A673 (cell line): Measurements from ENCODE around the gene PAX3.

Experiments
- EZH2 ChIP-seq: fragments of 200-600 bp; sonication (generic); IDR thresholded peaks from 2 replicates; pipeline ENCODE4 v1.6.1; 2017; ENCODE audit warnings: borderline replicate concordance, low read depth, mild to moderate bottlenecking, mixed read lengths, antibody characterized with exemption, low read length; ENCODE audit not compliant: poor library complexity, severe bottlenecking
- TF ChIP-seq, protein P1 (sequence below): fragments of 300-800, 200-600 bp; sonication (generic); conservative IDR thresholded peaks from 2 replicates; pipeline ENCODE4 v1.5.1; 2017; ENCODE audit warnings: low read depth, mild to moderate bottlenecking, antibody characterized with exemption, low read length, moderate library complexity, mixed read lengths

DNA sequence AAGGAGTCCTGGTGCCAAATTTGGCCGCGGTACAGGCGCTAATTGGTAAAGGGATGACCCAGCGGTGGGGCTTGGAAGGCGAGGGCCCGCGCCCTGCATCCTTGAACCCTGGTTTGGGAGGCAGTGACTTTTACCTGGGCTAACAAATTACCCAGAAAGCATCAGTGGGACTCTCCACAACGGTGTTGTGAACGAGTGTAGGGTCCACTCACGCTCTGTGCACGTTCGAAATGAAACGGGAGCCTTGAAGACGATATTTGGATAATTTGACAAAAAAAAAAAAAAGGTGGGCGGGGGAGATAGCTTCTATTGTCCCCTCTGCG is 3.0 kb upstream of the PAX3 start:
- TF ChIP-seq, protein P1, sequence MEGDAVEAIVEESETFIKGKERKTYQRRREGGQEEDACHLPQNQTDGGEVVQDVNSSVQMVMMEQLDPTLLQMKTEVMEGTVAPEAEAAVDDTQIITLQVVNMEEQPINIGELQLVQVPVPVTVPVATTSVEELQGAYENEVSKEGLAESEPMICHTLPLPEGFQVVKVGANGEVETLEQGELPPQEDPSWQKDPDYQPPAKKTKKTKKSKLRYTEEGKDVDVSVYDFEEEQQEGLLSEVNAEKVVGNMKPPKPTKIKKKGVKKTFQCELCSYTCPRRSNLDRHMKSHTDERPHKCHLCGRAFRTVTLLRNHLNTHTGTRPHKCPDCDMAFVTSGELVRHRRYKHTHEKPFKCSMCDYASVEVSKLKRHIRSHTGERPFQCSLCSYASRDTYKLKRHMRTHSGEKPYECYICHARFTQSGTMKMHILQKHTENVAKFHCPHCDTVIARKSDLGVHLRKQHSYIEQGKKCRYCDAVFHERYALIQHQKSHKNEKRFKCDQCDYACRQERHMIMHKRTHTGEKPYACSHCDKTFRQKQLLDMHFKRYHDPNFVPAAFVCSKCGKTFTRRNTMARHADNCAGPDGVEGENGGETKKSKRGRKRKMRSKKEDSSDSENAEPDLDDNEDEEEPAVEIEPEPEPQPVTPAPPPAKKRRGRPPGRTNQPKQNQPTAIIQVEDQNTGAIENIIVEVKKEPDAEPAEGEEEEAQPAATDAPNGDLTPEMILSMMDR: no peak
- no peak for TF ChIP-seq EZH2
